Renal cortex interstitium (tissue), 15 donors: ENCODE measurements around the gene IRF9. TPM values are rescaled to one million over a fixed set of nuclear protein-coding genes. Genes with fewer than 3 reads are reported as not detected.

Experiments
- DNase-seq, 11 donors: peaks; one replicate each; pipeline ENCODE4 v3.0.0-alpha.2; 2013; ENCODE audit warnings: low read depth in 9 of 11, low spot score in 4 of 11; ENCODE audit errors: extremely low read depth in 1 of 11
- long read RNA-seq, 16 experiments: transcript quantifications; one replicate each; lab custom pipeline, GENCODE V29; 2026
- polyA plus RNA-seq, 3 donors: library from polyadenylated mRNA; unstranded; fragments of 120-200 nt; gene quantifications; one replicate each; pipeline ENCODE4 v1.2.1, GENCODE V29; 2013; ENCODE audit not compliant: insufficient read length in 3 of 3

IRF9 gene, protein sequence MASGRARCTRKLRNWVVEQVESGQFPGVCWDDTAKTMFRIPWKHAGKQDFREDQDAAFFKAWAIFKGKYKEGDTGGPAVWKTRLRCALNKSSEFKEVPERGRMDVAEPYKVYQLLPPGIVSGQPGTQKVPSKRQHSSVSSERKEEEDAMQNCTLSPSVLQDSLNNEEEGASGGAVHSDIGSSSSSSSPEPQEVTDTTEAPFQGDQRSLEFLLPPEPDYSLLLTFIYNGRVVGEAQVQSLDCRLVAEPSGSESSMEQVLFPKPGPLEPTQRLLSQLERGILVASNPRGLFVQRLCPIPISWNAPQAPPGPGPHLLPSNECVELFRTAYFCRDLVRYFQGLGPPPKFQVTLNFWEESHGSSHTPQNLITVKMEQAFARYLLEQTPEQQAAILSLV
- polyA plus RNA-seq, result 10 to 100 TPM; 56.3 to 66.1 (median 58.3) TPM
- long read RNA-seq, donor 1, partial matches to known transcripts, result 8 of 12 reads
- long read RNA-seq, donor 1, other reads (novel, unspliced or antisense), result 0 of 12 reads
- long read RNA-seq, donor 2, partial matches to known transcripts, result 0 of 9 reads
- long read RNA-seq, donor 2, other reads (novel, unspliced or antisense), result 0 of 9 reads
- long read RNA-seq, donor 3, transcript IRF9-202 (9 exons, 1,838 nt), result major isoform, 8 of 20 reads
- long read RNA-seq, donor 3, partial matches to known transcripts, result 7 of 20 reads
- long read RNA-seq, donor 3, other reads (novel, unspliced or antisense), result 0 of 20 reads
- long read RNA-seq, donor 4, transcript IRF9-202 (9 exons, 1,838 nt), result major isoform, 6 of 11 reads
- long read RNA-seq, donor 4, partial matches to known transcripts, result 0 of 11 reads
- long read RNA-seq, donor 4, other reads (novel, unspliced or antisense), result 0 of 11 reads
- long read RNA-seq, donor 5, result 0 reads
- long read RNA-seq, donor 6, transcript IRF9-208 (2 exons, 648 nt), result major isoform, 6 of 15 reads
- long read RNA-seq, donor 6, partial matches to known transcripts, result 0 of 15 reads
- long read RNA-seq, donor 6, other reads (novel, unspliced or antisense), result 0 of 15 reads
- long read RNA-seq, donor 7, transcript IRF9-202 (9 exons, 1,838 nt), result major isoform, 7 of 24 reads
- long read RNA-seq, donor 7, transcript IRF9-208 (2 exons, 648 nt), result minor isoform, 6 of 24 reads
- long read RNA-seq, donor 7, partial matches to known transcripts, result 10 of 24 reads
- long read RNA-seq, donor 7, other reads (novel, unspliced or antisense), result 0 of 24 reads
- long read RNA-seq, donor 8, result 0 reads
- long read RNA-seq, donor 9, transcript IRF9-202 (9 exons, 1,838 nt), result minor isoform, 5 of 11 reads
- long read RNA-seq, donor 9, transcript IRF9-208 (2 exons, 648 nt), result major isoform, 6 of 11 reads
- long read RNA-seq, donor 9, partial matches to known transcripts, result 0 of 11 reads
- long read RNA-seq, donor 9, other reads (novel, unspliced or antisense), result 0 of 11 reads
- long read RNA-seq, donor 10, transcript IRF9-208 (2 exons, 648 nt), result minor isoform, 5 of 16 reads
- long read RNA-seq, donor 10, transcript IRF9-202 (9 exons, 1,838 nt), result major isoform, 8 of 16 reads
- long read RNA-seq, donor 10, partial matches to known transcripts, result 0 of 16 reads
- long read RNA-seq, donor 10, other reads (novel, unspliced or antisense), result 0 of 16 reads
- long read RNA-seq, donor 11, partial matches to known transcripts, result 0 of 7 reads
- long read RNA-seq, donor 11, other reads (novel, unspliced or antisense), result 0 of 7 reads
- long read RNA-seq, donor 12, partial matches to known transcripts, result 0 of 6 reads
- long read RNA-seq, donor 12, other reads (novel, unspliced or antisense), result 0 of 6 reads
- long read RNA-seq, donor 13, result 0 reads
- long read RNA-seq, donor 14, partial matches to known transcripts, result 13 of 20 reads
- long read RNA-seq, donor 14, other reads (novel, unspliced or antisense), result 0 of 20 reads
- long read RNA-seq, donor 15, partial matches to known transcripts, result 0 of 7 reads
- long read RNA-seq, donor 15, other reads (novel, unspliced or antisense), result 0 of 7 reads
- long read RNA-seq, donor 16, transcript IRF9-202 (9 exons, 1,838 nt), result major isoform, 18 of 29 reads
- long read RNA-seq, donor 16, transcript IRF9-208 (2 exons, 648 nt), result minor isoform, 9 of 29 reads
- long read RNA-seq, donor 16, partial matches to known transcripts, result 0 of 29 reads
- long read RNA-seq, donor 16, other reads (novel, unspliced or antisense), result 0 of 29 reads

DNA sequence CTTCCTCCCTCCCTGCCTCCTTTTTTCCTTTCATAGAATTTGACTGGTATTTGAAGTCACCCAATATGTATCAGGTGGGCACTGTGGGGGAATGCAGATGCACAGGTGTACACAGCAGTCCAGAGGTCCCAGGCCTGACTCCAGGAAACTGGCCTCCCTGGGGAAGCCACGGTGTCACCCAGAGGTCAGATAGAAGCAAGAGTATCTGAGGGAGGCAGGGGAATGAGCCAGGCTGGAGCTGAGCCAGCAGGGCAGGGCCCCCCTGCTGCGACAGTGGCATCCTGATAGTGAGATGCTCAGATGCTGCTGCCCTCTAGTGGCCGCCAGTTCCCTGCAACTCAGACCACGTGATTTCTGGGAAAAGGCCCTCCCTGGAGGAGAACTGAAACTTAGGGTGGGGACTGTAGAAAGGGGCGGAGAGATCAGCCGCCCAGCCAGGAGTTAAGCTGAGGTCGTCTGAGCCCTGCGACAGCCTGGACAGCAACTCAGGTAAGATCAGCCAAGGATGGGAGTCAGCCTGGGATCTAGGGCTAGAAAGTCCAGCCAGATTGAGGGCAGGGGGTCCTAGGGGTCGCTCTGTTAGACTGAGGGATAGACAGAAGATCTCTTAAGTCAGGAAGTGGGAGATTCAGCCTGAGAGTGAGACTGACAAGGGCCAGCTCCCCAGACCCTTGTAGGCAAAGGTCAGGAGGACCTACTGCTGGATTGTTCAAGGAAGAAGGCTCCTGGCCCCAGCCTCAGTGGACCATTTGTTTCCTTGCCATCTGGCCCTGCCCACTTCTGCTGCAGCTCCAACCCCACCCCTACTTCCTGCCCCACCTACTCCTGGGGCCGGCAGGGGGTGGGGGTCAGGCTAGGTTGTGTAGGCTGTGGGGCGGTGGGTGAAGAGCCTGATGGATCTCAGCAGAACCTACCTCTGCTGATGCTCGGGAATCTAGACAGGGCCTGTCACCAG, at the start of gene IRF9:
IRF9 (plus strand) TSS at position 416 of the 955 bp plus-strand sequence. CDS start 880 bp downstream, outside the sequence.
- DNase-seq, result peak; percentile 91 to 97 (median 94)

DNA sequence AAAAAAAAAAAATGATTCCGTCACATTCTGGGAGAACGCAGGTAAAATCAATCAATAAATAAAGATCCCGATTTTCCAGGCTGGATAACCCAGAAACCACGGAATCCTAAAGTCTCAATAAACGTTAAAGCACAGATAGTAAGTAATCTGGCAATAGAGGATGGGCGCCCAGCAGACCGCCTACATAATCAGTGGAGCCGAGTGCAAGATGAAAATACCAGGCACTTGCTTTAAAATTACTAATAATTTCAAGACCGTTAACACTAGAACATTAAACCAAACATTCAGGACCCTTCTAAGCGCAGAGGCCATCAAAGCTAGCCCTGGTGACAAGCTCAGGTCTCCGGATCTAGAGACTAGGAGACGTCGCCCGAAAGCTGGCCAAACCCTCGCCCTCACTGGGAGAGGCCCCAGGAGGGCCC, 47.7 kb upstream of the IRF9 start:
- no peak for DNase-seq

DNA sequence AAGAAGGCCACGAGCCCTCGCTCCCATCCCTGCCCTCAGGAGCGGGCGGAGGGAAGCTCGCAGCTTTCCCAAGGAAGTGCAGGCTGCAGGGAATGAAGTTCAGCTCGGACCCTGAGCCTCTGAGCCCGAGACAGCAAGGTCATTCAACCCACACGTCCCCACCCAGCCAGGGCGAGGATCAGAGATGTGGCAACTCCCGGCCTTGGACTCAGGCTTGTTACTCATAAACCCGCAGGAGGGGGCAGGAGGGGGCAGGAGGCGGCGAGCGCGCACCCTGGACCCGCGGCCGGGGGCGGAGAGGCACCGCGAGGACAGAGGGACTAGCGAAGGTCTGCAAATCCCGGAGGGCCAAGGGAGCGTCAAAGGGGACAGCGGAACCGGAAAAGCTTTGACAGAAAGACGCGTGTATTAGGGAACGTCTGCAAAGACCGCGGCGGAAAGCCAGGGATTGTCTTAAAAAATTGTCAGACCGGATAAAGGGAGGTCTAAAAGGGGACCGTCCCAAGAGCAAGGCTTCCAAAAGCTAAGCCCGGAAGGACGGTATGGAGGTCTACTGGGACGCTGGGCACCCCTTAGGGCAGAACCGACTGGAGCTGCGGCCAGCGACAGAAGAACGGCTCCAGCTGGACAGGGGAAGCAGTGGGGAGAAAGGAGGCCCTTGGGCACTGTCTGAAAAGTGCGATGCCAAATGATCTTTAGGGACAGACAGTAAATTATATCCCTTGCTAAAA, 47.1 kb upstream of the IRF9 start:
- DNase-seq, result peak in 9 of 11 donors; percentile 74 to 86 (median 80)

DNA sequence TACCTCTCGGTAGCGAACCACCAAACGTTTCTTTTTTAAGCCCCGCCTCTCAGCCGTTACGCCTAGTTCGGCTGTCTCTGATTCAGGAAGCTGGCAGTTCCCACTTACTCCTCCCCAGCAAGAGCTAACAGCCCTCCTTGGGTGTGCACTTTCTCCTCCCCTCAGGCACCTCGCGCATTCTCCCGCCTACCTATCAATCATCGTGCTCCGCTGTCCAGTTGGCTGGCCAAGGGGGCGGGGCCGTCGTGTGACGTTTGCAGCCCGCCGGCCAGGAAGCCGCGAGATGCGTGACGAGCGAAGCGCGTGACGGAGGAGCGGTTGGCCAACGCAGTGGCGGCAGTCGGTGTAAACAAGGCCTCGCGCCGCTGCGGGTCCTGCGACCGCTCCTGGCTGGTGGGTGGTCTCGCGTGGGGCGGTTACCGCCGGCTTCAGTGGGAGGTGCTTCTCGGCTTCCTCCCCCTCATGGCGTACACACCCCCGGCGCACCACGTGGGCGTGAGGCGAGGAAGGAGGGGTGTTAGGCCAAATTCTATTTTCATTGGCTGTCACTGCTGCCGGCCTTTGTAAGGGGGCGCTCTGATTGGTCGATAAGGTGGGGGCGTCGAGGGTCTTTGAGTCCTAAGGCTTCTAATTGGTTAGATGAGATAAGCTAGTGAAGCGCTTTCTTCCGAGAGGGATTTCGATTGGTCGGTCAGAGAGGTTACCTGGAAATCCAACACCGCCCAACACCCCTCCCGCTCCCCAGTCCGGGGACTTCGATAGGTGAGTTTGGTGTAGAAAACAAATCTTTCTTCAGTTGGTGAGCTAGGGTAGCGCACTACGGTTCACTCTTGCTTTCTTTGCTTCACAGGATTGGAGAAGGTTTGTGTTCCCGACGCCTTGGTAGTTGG, 46.3 kb upstream of the IRF9 start, which contains the start of the genes DCAF11 and NRL:
DCAF11 (plus strand) TSS at position 246 of the 890 bp plus-strand sequence. CDS start 818 bp downstream, outside the sequence.
NRL (minus strand) TSS at position 418 of the 890 bp plus-strand sequence. CDS start 32,101 bp downstream, outside the sequence.
- DNase-seq, result peak; percentile 96 to 100 (median 99)

DNA sequence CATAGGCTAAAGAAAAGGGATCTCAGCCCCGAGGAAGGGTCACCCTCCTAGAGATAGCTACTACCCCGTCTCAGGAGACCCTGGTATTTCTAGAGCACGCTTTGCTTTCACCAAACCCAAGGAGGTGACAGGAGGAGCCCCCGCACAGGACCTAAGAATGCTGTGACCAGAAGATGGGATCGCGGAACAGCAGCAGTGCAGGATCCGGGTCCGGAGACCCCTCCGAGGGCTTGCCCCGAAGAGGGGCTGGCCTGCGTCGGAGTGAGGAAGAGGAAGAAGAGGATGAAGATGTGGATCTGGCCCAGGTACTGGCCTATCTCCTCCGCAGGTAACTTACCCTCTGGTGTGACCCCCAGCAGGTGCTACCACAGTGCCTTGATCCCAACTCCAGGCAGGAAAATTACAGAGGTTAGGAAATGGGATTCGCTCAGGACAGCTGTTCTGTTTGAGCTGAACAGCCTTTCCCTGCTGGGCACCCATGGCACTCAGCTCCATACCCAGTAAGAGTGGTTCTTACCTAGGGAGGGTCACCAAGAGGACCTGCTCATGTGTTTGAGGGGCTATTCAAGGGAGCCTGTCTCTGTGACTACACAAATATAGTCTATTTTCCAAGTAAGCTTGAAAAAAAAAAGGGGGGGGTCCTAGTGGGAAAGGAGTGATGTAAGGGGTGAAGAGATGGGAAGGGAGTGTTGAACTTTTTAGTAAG, 45.5 kb upstream of the IRF9 start:
- DNase-seq, result no peak

DNA sequence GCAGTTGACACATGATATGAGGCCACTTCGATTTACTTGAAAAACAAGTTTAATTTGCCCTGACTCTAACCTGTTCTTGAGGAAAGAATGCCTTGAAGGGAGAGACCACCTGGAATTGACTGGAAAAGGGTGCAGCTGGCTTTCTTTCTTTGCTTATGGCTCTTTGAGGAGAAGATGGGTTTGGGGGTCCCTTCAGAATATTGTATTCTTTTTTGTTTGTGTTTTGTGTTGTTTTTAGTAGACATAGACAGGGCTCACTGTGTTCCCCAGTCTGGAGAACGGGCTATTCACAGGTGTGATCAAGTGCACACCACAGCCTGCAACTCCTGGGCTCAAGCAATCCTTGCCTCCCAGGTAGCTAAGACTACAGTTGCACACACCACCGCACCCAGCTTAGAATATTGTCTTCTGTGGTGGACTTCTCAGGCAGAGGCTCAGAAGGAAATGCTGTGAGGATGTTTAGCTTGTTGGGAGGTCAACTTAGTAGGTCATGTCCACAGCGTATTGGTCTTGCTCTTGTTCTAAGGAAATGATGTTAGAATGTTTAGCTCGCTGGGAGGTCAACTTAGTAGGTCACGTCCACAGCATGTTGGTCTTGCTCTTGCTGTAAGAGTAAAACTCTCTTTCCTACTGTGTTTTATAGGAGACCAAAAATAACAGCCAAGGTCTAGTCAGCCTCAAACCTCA, 44.8 kb upstream of the IRF9 start:
- DNase-seq, result no peak

DNA sequence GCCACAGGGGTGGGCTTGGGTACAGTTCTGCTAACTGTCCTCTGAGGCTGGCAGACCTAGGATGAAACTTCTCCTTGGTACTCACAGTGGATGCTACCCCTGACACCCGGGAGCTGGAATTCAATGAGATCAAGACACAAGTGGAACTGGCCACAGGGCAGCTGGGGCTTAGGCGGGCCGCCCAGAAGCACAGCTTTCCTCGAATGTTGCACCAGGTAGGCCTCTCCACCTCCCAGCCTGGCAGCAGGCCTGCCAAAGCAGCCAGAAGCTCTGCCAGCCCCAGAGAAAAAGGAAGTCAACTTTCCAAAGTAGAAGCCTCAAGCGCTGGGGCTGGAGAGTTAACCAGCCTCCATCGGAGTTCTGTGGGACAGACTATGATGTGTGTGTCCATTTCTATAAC, 43.9 kb upstream of the IRF9 start:
- no peak for DNase-seq

DNA sequence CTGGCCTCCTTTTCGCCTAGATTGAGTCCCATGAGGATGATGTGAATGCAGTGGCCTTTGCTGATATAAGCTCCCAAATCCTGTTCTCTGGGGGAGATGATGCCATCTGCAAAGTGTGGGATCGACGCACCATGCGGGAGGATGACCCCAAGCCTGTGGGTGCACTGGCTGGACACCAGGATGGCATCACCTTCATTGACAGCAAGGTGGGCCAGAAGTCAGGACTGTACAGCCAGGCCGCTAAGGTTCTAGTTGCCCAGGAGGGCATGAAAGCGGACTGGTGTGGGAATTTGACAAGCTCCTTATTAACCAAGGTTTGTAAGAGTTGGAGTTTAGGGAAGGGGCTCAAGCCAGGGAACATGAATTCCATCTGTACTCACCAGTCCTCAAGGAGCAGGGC, 41.4 kb upstream of the IRF9 start:
- DNase-seq, result no peak

DNA sequence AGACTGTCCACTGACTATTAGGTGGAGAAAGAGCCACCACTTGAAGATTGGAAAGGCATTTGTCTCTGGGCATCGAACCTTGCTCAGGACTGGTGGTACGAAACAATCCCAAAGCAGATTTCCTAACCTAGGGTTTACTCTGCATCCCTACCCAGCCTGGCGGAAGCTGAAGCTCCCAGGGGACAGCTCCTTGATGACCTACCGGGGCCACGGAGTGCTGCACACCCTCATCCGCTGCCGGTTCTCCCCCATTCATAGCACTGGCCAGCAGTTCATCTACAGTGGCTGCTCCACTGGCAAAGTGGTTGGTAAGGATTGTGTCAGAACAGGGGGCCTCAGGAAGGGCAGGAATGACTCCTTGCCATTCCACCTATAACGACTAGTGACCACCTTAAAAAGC, 39.9 kb upstream of the IRF9 start:
- no peak for DNase-seq

DNA sequence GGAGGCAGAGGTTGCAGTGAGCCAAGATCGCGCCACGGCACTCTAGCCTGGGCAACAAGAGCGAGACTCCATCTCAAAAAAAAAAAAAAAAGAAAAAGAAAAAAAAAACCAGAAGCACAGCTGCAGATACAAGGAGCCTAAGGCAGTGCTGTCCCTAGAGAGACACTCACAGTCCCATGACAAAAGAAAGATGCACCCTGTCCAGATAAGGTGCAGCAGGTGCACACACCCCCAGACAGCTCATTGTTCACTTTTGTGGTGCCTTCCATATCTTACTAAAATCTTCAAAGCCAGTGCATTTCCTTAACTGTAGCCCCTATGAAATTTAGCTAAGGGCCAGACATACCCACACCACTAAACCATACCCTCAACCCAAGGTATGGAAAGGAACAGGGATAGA, 38.6 kb upstream of the IRF9 start:
- no peak for DNase-seq

DNA sequence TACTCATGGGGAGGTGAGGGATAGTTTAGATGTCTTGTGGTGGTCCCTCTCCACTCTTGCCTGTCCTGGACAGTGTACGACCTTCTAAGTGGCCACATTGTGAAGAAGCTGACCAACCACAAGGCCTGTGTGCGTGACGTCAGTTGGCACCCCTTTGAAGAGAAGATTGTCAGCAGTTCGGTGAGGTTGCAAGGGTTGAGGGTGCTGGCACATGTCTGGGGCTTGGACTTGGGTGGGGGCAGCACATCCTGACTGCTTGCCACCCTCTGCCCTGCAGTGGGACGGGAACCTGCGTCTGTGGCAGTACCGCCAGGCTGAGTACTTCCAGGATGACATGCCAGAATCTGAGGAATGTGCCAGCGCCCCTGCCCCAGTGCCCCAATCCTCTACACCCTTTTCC, 38.2 kb upstream of the IRF9 start:
- DNase-seq, result no peak

DNA sequence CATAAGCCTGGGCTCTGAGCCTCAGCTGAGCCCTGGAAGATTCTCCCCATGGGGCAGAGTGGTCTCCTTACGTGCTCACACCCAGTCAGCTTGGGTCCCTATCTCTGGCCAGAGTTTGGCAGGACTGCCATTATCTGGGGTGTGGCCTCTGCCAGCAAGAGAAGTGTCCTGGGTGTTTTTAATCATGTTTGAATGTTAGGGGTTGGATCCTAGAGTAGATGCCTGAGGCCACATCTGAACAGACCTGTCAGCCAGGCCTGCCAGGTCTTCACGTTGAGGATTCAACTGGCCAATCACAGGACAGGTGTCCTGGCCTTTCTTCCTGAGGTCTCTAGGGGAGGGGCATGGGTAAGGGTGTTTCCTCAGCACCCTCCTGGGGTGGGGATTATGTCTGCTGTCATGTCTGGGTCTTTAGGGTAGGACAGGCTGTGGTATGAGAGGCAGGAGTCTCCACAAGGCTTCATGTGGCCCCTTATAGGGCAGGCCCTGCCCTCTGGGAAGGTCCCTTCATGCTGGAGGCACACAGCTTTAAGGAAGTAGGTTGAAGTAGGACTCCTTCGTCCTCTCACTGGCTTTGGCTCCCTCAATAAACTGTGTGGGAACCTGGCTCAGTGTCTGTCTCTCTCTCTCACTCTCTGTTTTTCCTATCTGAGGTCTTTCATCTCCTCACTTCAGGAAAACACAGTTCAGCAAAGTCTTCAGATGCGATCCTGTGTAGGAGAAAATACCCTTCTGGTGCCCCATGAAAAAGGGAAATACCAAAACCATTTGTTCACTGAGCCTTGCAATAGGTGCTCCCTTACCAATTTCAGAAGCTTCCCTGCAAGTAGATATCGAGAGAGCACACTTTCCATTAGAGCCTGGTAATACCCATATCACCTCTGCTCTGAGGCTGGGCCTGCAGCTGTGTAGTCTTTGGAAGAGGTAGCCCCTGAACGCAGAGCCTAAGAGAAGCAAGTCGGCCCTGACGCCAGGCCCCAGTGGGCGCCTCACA, 37.3 kb upstream of the IRF9 start:
- DNase-seq, result no peak
